ACC112 (cell line): ENCODE data around the gene MSTO1.
A peak's percentile ranks its signal among the peaks of the same experiment; 100 is the strongest.
"Not testable (repeated sequence)": the region's sequence is repeated elsewhere in the genome, so short reads cannot be mapped to it uniquely, and the experiment has no call there.

ENCODE experiments used
- H2AFZ ChIP-seq: fragments of 200-600 bp; sonication (generic); one replicate; pipeline ENCODE4 v1.6.0; 2017; ENCODE audit warnings: antibody characterized with exemption, low read length; ENCODE audit not compliant: unreplicated experiment
- H3K27ac ChIP-seq: fragments of 200-600 bp; sonication (generic); 2 replicates; pipeline ENCODE4 v1.5.1; 2014; ENCODE audit warnings: low read depth, mild to moderate bottlenecking, antibody characterized with exemption, low read length, moderate library complexity
- H3K27me3 ChIP-seq: fragments of 200-600 bp; sonication (generic); 2 replicates; pipeline ENCODE4 v1.6.1; 2014; ENCODE audit warnings: mild to moderate bottlenecking, antibody characterized with exemption, low read length, moderate library complexity, mixed read lengths; ENCODE audit not compliant: insufficient read depth
- H3K36me3 ChIP-seq: fragments of 200-600 bp; sonication (generic); 2 replicates; pipeline ENCODE4 v1.6.1; 2016; ENCODE audit warnings: mild to moderate bottlenecking, antibody characterized with exemption, low read length, moderate library complexity, mixed read lengths; ENCODE audit not compliant: insufficient read depth
- H3K4me1 ChIP-seq: fragments of 200-600 bp; sonication (generic); one replicate; pipeline ENCODE4 v1.6.1; 2016; ENCODE audit warnings: low read length, mixed read lengths; ENCODE audit not compliant: insufficient read depth, unreplicated experiment, control insufficient read depth
- H3K4me3 ChIP-seq: fragments of 200-600 bp; sonication (generic); 2 replicates; pipeline ENCODE4 v1.5.1; 2014; ENCODE audit warnings: mild to moderate bottlenecking, low read depth, low read length
- H3K79me2 ChIP-seq: fragments of 200-600 bp; sonication (generic); one replicate; pipeline ENCODE4 v1.6.0; 2016; ENCODE audit warnings: low read length; ENCODE audit not compliant: control insufficient read depth, unreplicated experiment, insufficient read depth

Gene MSTO1

GRCh38 chr1:155590516-155591247 is 19.3 kb upstream of the MSTO1 start:
- not testable (repeated sequence) for H3K27ac ChIP-seq, H3K79me2 ChIP-seq, H3K4me3 ChIP-seq, H2AFZ ChIP-seq, H3K4me1 ChIP-seq, H3K36me3 ChIP-seq, H3K27me3 ChIP-seq

DNA sequence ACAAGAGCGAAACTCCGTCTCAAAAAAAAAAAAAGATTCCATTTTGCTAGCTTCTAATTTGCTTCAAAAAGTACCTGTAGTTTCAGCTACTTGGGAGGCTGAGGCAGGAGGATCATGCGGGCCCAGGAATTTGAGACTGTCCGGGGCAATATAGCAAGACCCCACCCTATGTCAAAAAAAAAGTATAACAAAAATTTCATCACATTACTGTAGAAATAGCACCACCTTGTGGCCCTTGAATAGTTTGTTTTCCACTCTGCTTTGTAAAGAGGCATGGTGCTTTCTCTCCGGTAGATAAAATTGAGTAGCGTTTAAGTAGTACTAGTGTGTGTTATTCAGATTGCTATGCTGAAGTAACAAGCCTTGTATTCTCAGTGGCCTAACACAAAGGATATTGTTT is 18.2 kb upstream of the MSTO1 start:
- H3K4me3 ChIP-seq, result no peak overlapping the region
- H2AFZ ChIP-seq, result no peak overlapping the region
- no peaks in the 10 kb centered on the region for H3K27me3 ChIP-seq
- H3K79me2 ChIP-seq, result no peaks in the 10 kb centered on the region
- H3K36me3 ChIP-seq, result no peaks in the 10 kb centered on the region
- H3K27ac ChIP-seq, result no peak overlapping the region
- no peaks in the 10 kb centered on the region for H3K4me1 ChIP-seq

GRCh38 chr1:155595877-155596474 is 14.0 kb upstream of the MSTO1 start:
- not testable (repeated sequence) for H3K27me3 ChIP-seq, H3K4me3 ChIP-seq, H2AFZ ChIP-seq, H3K79me2 ChIP-seq, H3K36me3 ChIP-seq, H3K27ac ChIP-seq, H3K4me1 ChIP-seq

- Histone ChIP-seq H2AFZ (no peak overlapping the region), H3K27ac (no peak overlapping the region), H3K4me3 (no peak overlapping the region), H3K27me3 (no peaks in the 10 kb centered on the region), H3K4me1 (peaks cover 5% of the 10 kb centered on the region), H3K36me3 (no peaks in the 10 kb centered on the region), H3K79me2 (no peaks in the 10 kb centered on the region)
These were observed 13.2 kb upstream of the MSTO1 start for GRCh38 chr1:155596864-155597263.

DNA sequence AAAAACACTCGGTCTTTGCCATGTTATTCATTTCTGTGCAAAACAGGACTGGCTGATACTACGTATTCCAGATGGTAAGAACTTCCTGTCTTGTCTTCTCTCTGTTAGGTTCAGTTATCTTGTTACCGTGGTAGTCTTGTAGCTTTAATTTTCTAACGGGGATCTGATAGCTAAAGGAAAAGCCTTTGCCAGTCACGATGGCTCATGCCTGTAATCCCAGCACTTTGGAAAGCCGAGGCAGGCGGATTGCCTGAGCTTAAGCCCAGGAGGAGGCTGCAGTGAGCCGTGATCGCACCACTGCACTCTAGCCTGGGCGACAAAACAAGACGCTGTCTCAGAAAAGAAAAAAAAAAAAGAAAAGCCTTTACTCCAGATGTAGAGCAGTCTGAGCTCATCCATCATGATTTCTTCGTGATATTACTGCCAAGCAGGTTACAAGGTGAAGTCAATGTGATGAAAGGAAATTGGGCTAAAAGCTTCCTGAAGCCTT is 11.1 kb upstream of the MSTO1 start:
- H3K4me1 ChIP-seq, result peaks cover 5% of the 10 kb centered on the region
- H3K4me3 ChIP-seq, result peak overlapping the region; percentile 46; the same call in 1 of the 2 replicates
- H3K36me3 ChIP-seq, result no peaks in the 10 kb centered on the region
- no peaks in the 10 kb centered on the region for H3K27me3 ChIP-seq
- no peak overlapping the region for H3K27ac ChIP-seq
- H2AFZ ChIP-seq, result peak overlapping the region; percentile 51
- H3K79me2 ChIP-seq, result no peaks in the 10 kb centered on the region

- H3K79me2 ChIP-seq, H3K27me3 ChIP-seq, H3K4me1 ChIP-seq, H2AFZ ChIP-seq, H3K27ac ChIP-seq, H3K36me3 ChIP-seq, H3K4me3 ChIP-seq: not testable (repeated sequence)
These were observed 10.0 kb upstream of the MSTO1 start for GRCh38 chr1:155599828-155600572.

DNA sequence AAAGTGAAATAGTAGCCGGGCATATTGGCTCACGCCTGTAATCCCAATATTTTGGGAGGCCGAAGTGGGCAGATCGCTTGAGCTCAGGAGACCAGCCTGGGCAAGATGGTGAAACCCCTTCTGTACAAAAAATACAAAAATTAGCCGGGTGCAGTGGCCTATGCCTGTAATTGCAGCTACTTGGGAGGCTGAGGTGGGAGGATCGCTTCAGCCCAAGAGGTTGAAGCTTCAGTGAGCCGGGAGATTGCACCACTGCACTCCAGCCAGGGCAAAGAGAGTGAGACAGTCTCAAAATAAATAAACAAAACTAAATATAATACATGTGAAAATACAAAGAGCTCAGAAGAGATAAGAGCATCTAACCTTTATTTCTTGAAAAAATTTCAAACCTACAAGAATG is 2.3 kb upstream of the MSTO1 start:
- Histone ChIP-seq H2AFZ (no peak overlapping the region), H3K36me3 (no peaks in the 10 kb centered on the region), H3K27me3 (no peaks in the 10 kb centered on the region), H3K4me1 (no peaks in the 10 kb centered on the region), H3K27ac (no peak overlapping the region), H3K4me3 (no peak overlapping the region), H3K79me2 (peaks cover 3% of the 10 kb centered on the region)

DNA sequence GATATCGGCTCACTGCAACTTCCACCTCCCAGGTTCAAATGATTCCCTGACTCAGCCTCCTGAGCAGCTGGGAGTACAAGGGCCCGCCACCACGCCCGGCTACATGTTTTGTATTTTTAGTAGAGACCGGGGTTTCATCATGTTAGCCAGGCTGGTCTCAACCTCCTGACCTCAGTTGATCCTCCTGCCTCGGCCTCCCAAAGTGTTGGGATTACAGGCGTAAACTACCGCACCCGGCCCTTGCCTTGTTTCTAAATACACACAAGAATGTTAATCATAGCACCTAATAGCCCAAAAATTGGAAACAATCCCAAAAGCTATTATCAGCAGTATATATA is 1.2 kb upstream of the MSTO1 start:
- Histone ChIP-seq H3K27me3 (no peaks in the 10 kb centered on the region), H3K27ac (no peak overlapping the region), H3K4me1 (no peaks in the 10 kb centered on the region), H3K79me2 (peaks cover 3% of the 10 kb centered on the region), H3K36me3 (no peaks in the 10 kb centered on the region), H3K4me3 (no peak overlapping the region), H2AFZ (no peak overlapping the region)

GRCh38 chr1:155610257-155610647 is 234 bp downstream of the MSTO1 start:
- H3K4me3 ChIP-seq, result peak overlapping the region; percentile 94
- H3K27ac ChIP-seq, H3K4me1 ChIP-seq: not testable (repeated sequence)

GRCh38 chr1:155613226-155613625 is 3.2 kb downstream of the MSTO1 start:
- not testable (repeated sequence) for H3K4me3 ChIP-seq, H3K79me2 ChIP-seq, H3K36me3 ChIP-seq, H3K27ac ChIP-seq, H3K4me1 ChIP-seq, H3K27me3 ChIP-seq, H2AFZ ChIP-seq

More at GRCh38 chr1:155610257-155610647, 234 bp downstream of the MSTO1 start:
- H3K27me3 ChIP-seq, H3K36me3 ChIP-seq, H2AFZ ChIP-seq, H3K79me2 ChIP-seq: not testable (repeated sequence)

- no peaks in the 10 kb centered on the region for H3K36me3 ChIP-seq
- no peaks in the 10 kb centered on the region for H3K79me2 ChIP-seq
- no peak overlapping the region for H3K27ac ChIP-seq
- H3K4me3 ChIP-seq, result no peak overlapping the region
- H2AFZ ChIP-seq, result peak overlapping the region; percentile 38
- no peaks in the 10 kb centered on the region for H3K4me1 ChIP-seq
- no peaks in the 10 kb centered on the region for H3K27me3 ChIP-seq
These were observed 12.2 kb downstream of the MSTO1 start for GRCh38 chr1:155622191-155622590.
